ENCODE data around the gene DPM2. TPM values are rescaled to one million over a fixed set of nuclear protein-coding genes. Genes with fewer than 3 reads are reported as not detected.

DPM2 gene
- total RNA-seq, 6 experiments from 2014 or later: 10.6 to 19.1 (median 13.9) TPM

- H3K36me3 ChIP-seq: peaks cover 0 to 43% (median 16%) of the 10 kb centered on the region in 4 donors
- H3K9me3 ChIP-seq: no peaks in the 10 kb centered on the region
- no peak overlapping the region for H3K4me3 ChIP-seq
- no peak overlapping the region for H3K27ac ChIP-seq
- intact Hi-C loops (cut with DNase I): loop anchor here (5.0 kb wide), 2 partner anchors 90 to 95 kb away; no protein-coding TSS in a partner anchor
- TF ChIP-seq CTCF (IDR thresholded peaks at IDR 0.05) (peak; percentile 73 to 87 (median 82)), POLR2A (IDR thresholded peaks at IDR 0.05) (no peak)
- H3K27me3 ChIP-seq: no peaks in the 10 kb centered on the region
- ATAC-seq: peak; percentile 22 to 58 (median 38)
- DNase-seq: peak in 1 of 3 donors; percentile 66
- H3K4me1 ChIP-seq: no peaks in the 10 kb centered on the region
- WGBS (ENCODE audit: insufficient coverage, low coverage, low lambda C conversion rate, missing lambda C conversion rate): 86% methylated on average over 3 of the region's 18 CpGs
Observed at GRCh38 chr9:127942216-127943010, 4.8 kb upstream of the DPM2 start.

GRCh38 chr9:127941961-127942215 lies 4.2 kb upstream of the DPM2 start:
- Histone ChIP-seq H3K36me3 (peaks cover 0 to 43% (median 16%) of the 10 kb centered on the region in 4 donors), H3K4me1 (peaks cover 0 to 3% (median 1%) of the 10 kb centered on the region in 4 donors), H3K9me3 (no peaks in the 10 kb centered on the region), H3K27ac (no peak overlapping the region), H3K4me3 (no peak overlapping the region), H3K27me3 (no peaks in the 10 kb centered on the region)
- intact Hi-C loops (cut with DNase I): loop anchor here (5.0 kb wide), 2 partner anchors 90 to 95 kb away; no protein-coding TSS in a partner anchor
- no peak for DNase-seq
- TF ChIP-seq CTCF (IDR thresholded peaks at IDR 0.05) (no peak), POLR2A (IDR thresholded peaks at IDR 0.05) (no peak)
- no CpG with 5 or more reads among the region's 3 CpGs for WGBS (ENCODE audit: insufficient coverage, low coverage, low lambda C conversion rate, missing lambda C conversion rate)
- ATAC-seq: no peak

GRCh38 chr9:127941062-127941960 lies 3.7 kb upstream of the DPM2 start:
- WGBS (ENCODE audit: insufficient coverage, low coverage, low lambda C conversion rate, missing lambda C conversion rate): 71% methylated on average over 8 of the region's 18 CpGs
- ATAC-seq: no peak
- H3K4me3 ChIP-seq: no peak overlapping the region
- intact Hi-C loops (cut with DNase I): loop anchor here (5.0 kb wide), 2 partner anchors 91 to 96 kb away; no protein-coding TSS in a partner anchor
- H3K27ac ChIP-seq: no peak overlapping the region
- DNase-seq: no peak
- H3K9me3 ChIP-seq: no peaks in the 10 kb centered on the region
- H3K36me3 ChIP-seq: peaks cover 0 to 43% (median 16%) of the 10 kb centered on the region in 4 donors
- no peaks in the 10 kb centered on the region for H3K27me3 ChIP-seq
- TF ChIP-seq POLR2A (IDR thresholded peaks at IDR 0.05) (no peak), CTCF (IDR thresholded peaks at IDR 0.05) (no peak)
- peaks cover 0 to 8% (median 3%) of the 10 kb centered on the region in 4 donors for H3K4me1 ChIP-seq

GRCh38 chr9:127940593-127940992 lies 2.9 kb upstream of the DPM2 start:
- WGBS (ENCODE audit: insufficient coverage, low coverage, low lambda C conversion rate, missing lambda C conversion rate): 89% methylated on average over 3 of the region's 4 CpGs
- intact Hi-C loops (cut with DNase I): loop anchor here (5.0 kb wide), 2 partner anchors 92 to 97 kb away; no protein-coding TSS in a partner anchor
- H3K27me3 ChIP-seq: no peaks in the 10 kb centered on the region
- no peak overlapping the region for H3K27ac ChIP-seq
- TF ChIP-seq POLR2A (IDR thresholded peaks at IDR 0.05) (no peak), CTCF (IDR thresholded peaks at IDR 0.05) (no peak)
- ATAC-seq: no peak
- peaks cover 0 to 41% (median 16%) of the 10 kb centered on the region in 4 donors for H3K36me3 ChIP-seq
- H3K9me3 ChIP-seq: no peaks in the 10 kb centered on the region
- peaks cover 0 to 8% (median 3%) of the 10 kb centered on the region in 4 donors for H3K4me1 ChIP-seq
- no peak overlapping the region for H3K4me3 ChIP-seq
- no peak for DNase-seq
